Adrenal gland (tissue), 5 donors: ENCODE data around the gene FMN1.

ENCODE experiments used
- CTCF ChIP-seq, 6 experiments: fragments of 450-650 bp in 4 of 6; fragments of 200-600 bp in 2 of 6; sonication (generic) in 1 of 6; IDR thresholded peaks; 1 replicate in 5 of 6; 2 replicates in 1 of 6; pipeline versions ENCODE4 v1.5.1 to v1.8.0; 2016 to 2021; ENCODE audit warnings: antibody characterized with exemption in 6 of 6, mild to moderate bottlenecking in 2 of 6, moderate library complexity in 1 of 6
- POLR2A ChIP-seq, 2 donors: fragments of 450-650 bp; IDR thresholded peaks; one replicate each; pipeline ENCODE4 v1.6.1; 2017; ENCODE audit warnings: antibody characterized with exemption in 2 of 2, mild to moderate bottlenecking in 2 of 2, moderate library complexity in 1 of 2
- donor health status: DM: no; HTN: no; CAD: no.

GRCh38 chr15:32784581-32784980 lies 409.9 kb downstream of the FMN1 start:
- TF ChIP-seq CTCF (IDR thresholded peaks at IDR 0.05) (no peak), POLR2A (IDR thresholded peaks at IDR 0.05) (no peak)
